Psoas muscle (tissue), 8 donors: Measurements from ENCODE around the gene PRICKLE4. TPM values are rescaled to one million over a fixed set of nuclear protein-coding genes. Genes with fewer than 3 reads are reported as not detected.

Source experiments
- ATAC-seq, 4 donors: fragments of 200-7000 bp; cut with Tn5 transposase; one replicate each; pipeline ENCODE4 v1.9.1; 2020; ENCODE audit warnings: moderate library complexity in 3 of 4, mild to moderate bottlenecking in 2 of 4
- DNase-seq, 2 donors: peaks; one replicate each; pipeline ENCODE4 v3.0.0-alpha.2; 2020
- H3K27ac ChIP-seq: fragments of 200-600 bp; one replicate; pipeline ENCODE4 v1.8.0; 2022
- H3K27me3 ChIP-seq, 3 donors: fragments of 200-600 bp in 1 of 3; one replicate each; pipeline versions ENCODE4 v1.6.1 to v1.8.0; 2013 to 2022; ENCODE audit warnings: low read length in 2 of 3, mild to moderate bottlenecking in 2 of 3, moderate library complexity in 1 of 3; ENCODE audit not compliant: insufficient read depth in 3 of 3
- H3K36me3 ChIP-seq, 2 donors: fragments of 200-600 bp in 1 of 2; one replicate each; pipeline versions ENCODE4 v1.6.1 to v1.8.0; 2013 to 2022; ENCODE audit warnings: low read depth in 1 of 2, mild to moderate bottlenecking in 1 of 2, moderate library complexity in 1 of 2; ENCODE audit not compliant: insufficient read depth in 1 of 2
- H3K4me1 ChIP-seq: fragments of 200-600 bp; one replicate; pipeline ENCODE4 v1.8.0; 2022
- H3K4me3 ChIP-seq: fragments of 200-600 bp; one replicate; pipeline ENCODE4 v1.8.0; 2022; ENCODE audit warnings: mild to moderate bottlenecking
- H3K9me3 ChIP-seq: fragments of 200-600 bp; one replicate; pipeline ENCODE4 v1.8.0; 2022
- CTCF ChIP-seq: fragments of 200-600 bp; IDR thresholded peaks from one replicate; pipeline ENCODE4 v1.8.0; 2022; ENCODE audit warnings: antibody characterized with exemption
- WGBS, 3 donors: extraction: QIAGEN DNeasy Blood & Tissue Kit; methylation state at CpG; one replicate each; pipeline versions ENCODE4 v1.1.6 to v1.1.7; 2013; 5-methylcytosine and 5-hydroxymethylcytosine counted together
- intact Hi-C, 2 donors: fragments of 100-400 bp; cut with DNase I; formaldehyde crosslinking; loops; one replicate each; pipeline versions ENCODE4 v1.11.0 to v1.14.2; 2022
- polyA plus RNA-seq, 3 donors: library from polyadenylated mRNA; stranded (reverse); fragments of 200-250 nt; gene quantifications; one replicate each; pipeline ENCODE4 v1.2.3, GENCODE V29; 2013
- total RNA-seq, 4 donors: library from RNA; stranded (reverse); fragmentation: NEBNext Ultra II Directional in 2 of 4; extraction: Animal tissue kit (Norgen Biotek cat#: 25700) in 2 of 4; gene quantifications; one replicate each; pipeline versions ENCODE4 v1.2.1 to v1.2.4, GENCODE V29; 2021 to 2023
- donor health status: healthy with polysubstance abuse.
- donor health status: DM: no; HTN: no; CAD: no; lungs with moderate emphysema.
- donor health status: Bipolar disorder and iron deficiency.
- donor health status: healthy.
- donor health status: DM: yes; HTN: yes; CAD: no.
- donor health status: DM: no; HTN: no; CAD: no.
- donor health status: DM: no; HTN: no; CAD: no.
- donor health status: DM: yes; HTN: yes; CAD: no.

Gene PRICKLE4
- total and polyA plus RNA-seq, 7 donors: 0.46 to 0.92 (median 0.70) TPM; not detected in 2

GRCh38 chr6:41786451-41787218, 6.1 kb downstream of the PRICKLE4 start:
- intact Hi-C loops: loop anchor here (2.0 to 10.0 kb wide), 2 partner anchors 108 to 134 kb away; partner anchors contain the start of genes BYSL (in 2 of the 2), MED20 (in 2 of the 2) and USP49 (in 1 of the 2)
- Histone ChIP-seq H3K36me3 (peaks cover 7 to 30% of the 10 kb centered on the region in 2 donors), H3K27ac (peak overlapping the region; percentile 85), H3K4me3 (peak overlapping the region; percentile 75), H3K27me3 (no peaks in the 10 kb centered on the region), H3K9me3 (no peaks in the 10 kb centered on the region), H3K4me1 (peaks cover 30% of the 10 kb centered on the region)
- DNase-seq (peak; percentile 91 to 94), ATAC-seq (peak; percentile 88 to 91 (median 90))
- peak; percentile 82 for TF ChIP-seq CTCF
- 0 to 1% (median 0%) methylated on average over 50 to 58 of the region's 58 CpGs for WGBS, 3 donors

GRCh38 chr6:41787219-41787917, 6.8 kb downstream of the PRICKLE4 start, which contains the start of gene TOMM6:
TOMM6 (plus strand) TSS chr6:41787694; CDS start chr6:41787698, 4 bp downstream.
- ATAC-seq (peak; percentile 90 to 95 (median 93)), DNase-seq (peak; percentile 95 to 98)
- Histone ChIP-seq H3K36me3 (peaks cover 7 to 37% of the 10 kb centered on the region in 2 donors), H3K27me3 (no peaks in the 10 kb centered on the region), H3K4me3 (peak within 1 kb of the TSS; percentile 75), H3K27ac (peak within 1 kb of the TSS; percentile 85), H3K4me1 (peaks cover 30% of the 10 kb centered on the region), H3K9me3 (no peaks in the 10 kb centered on the region)
- peak; percentile 92 for TF ChIP-seq CTCF
- intact Hi-C loops: loop anchor here (2.0 to 10.0 kb wide), 2 partner anchors 107 to 133 kb away; partner anchors contain the start of genes BYSL (in 2 of the 2), MED20 (in 2 of the 2) and USP49 (in 1 of the 2)
- 0% methylated on average over 55 of the region's 55 CpGs for WGBS, 3 donors

- Histone ChIP-seq H3K27ac (no peak overlapping the region), H3K4me3 (no peak overlapping the region), H3K4me1 (peaks cover 30% of the 10 kb centered on the region), H3K36me3 (peaks cover 7 to 55% of the 10 kb centered on the region in 2 donors), H3K9me3 (no peaks in the 10 kb centered on the region), H3K27me3 (no peaks in the 10 kb centered on the region)
- WGBS, 3 donors: 54 to 69% (median 65%) methylated on average over 3 of the region's 3 CpGs
- DNase-seq (no peak), ATAC-seq (no peak)
- intact Hi-C loops: loop anchor here in 1 of 2 donors (10.0 kb wide), 1 partner anchor 105 kb away; the partner anchor contains the start of gene USP49
- no peak for TF ChIP-seq CTCF
These were observed 8.8 kb downstream of the PRICKLE4 start for GRCh38 chr6:41789390-41789724.

GRCh38 chr6:41790045-41790444, 9.5 kb downstream of the PRICKLE4 start:
- DNase-seq (no peak), ATAC-seq (no peak)
- Histone ChIP-seq H3K36me3 (peaks cover 7 to 62% of the 10 kb centered on the region in 2 donors), H3K4me3 (no peak overlapping the region), H3K27ac (no peak overlapping the region), H3K9me3 (no peaks in the 10 kb centered on the region), H3K4me1 (peaks cover 30% of the 10 kb centered on the region), H3K27me3 (no peaks in the 10 kb centered on the region)
- TF ChIP-seq CTCF: no peak
- WGBS, 3 donors: 97 to 100% (median 100%) methylated on average over 1 of the region's 1 CpG
- intact Hi-C loops: loop anchor here in 1 of 2 donors (10.0 kb wide), 1 partner anchor 55 kb away; no protein-coding TSS in a partner anchor
